Mesendoderm (in vitro differentiated cells): Measurements from ENCODE around the gene HELZ2.

ENCODE experiments used
- DNase-seq: peaks from one replicate; pipeline ENCODE4 v3.0.0; 2013
- H2AK5ac ChIP-seq: 2 replicates; pipeline ENCODE4 v1.6.1; 2013; ENCODE audit warnings: low read length, inconsistent platforms
- H2BK120ac ChIP-seq: 2 replicates; pipeline ENCODE4 v1.6.1; 2013; ENCODE audit warnings: low read depth, mild to moderate bottlenecking, low read length, moderate library complexity, mixed read lengths
- H2BK15ac ChIP-seq: replicated peaks from 2 replicates; pipeline ENCODE4 v1.6.1; 2013; ENCODE audit warnings: low read depth, mild to moderate bottlenecking, moderate library complexity
- H2BK5ac ChIP-seq: 2 replicates; pipeline ENCODE4 v1.6.1; 2013; ENCODE audit warnings: low read length, inconsistent platforms
- H3K18ac ChIP-seq: 2 replicates; pipeline ENCODE4 v1.6.1; 2013; ENCODE audit warnings: mild to moderate bottlenecking, low read length, mixed read lengths
- H3K23ac ChIP-seq: one replicate; pipeline ENCODE4 v1.6.1; 2013; ENCODE audit warnings: low read length
- H3K27ac ChIP-seq: 2 replicates; pipeline ENCODE4 v1.5.1; 2013; ENCODE audit warnings: low read depth, mild to moderate bottlenecking, inconsistent platforms, low read length, moderate library complexity
- H3K27me3 ChIP-seq: 2 replicates; pipeline ENCODE4 v1.6.1; 2013; ENCODE audit warnings: low read length, control low read depth, mild to moderate bottlenecking, inconsistent platforms; ENCODE audit not compliant: insufficient read depth, poor library complexity
- H3K36me3 ChIP-seq: 2 replicates; pipeline ENCODE4 v1.6.1; 2013; ENCODE audit warnings: low read length, inconsistent platforms; ENCODE audit not compliant: control insufficient read depth, insufficient read depth
- H3K4ac ChIP-seq: one replicate; pipeline ENCODE4 v1.6.1; 2013; ENCODE audit warnings: low read depth, mild to moderate bottlenecking, low read length, moderate library complexity
- H3K4me1 ChIP-seq: 2 replicates; pipeline ENCODE4 v1.6.1; 2013; ENCODE audit warnings: low read depth, low read length, inconsistent platforms; ENCODE audit not compliant: control insufficient read depth
- H3K4me2 ChIP-seq: 2 replicates; pipeline ENCODE4 v1.6.1; 2013; ENCODE audit warnings: low read length
- H3K4me3 ChIP-seq: 2 replicates; pipeline ENCODE4 v1.5.1; 2013; ENCODE audit warnings: mild to moderate bottlenecking, low read length
- H3K56ac ChIP-seq: one replicate; pipeline ENCODE4 v1.6.1; 2013; ENCODE audit warnings: low read length
- H3K79me1 ChIP-seq: 2 replicates; pipeline ENCODE4 v1.6.1; 2013; ENCODE audit warnings: low read length, inconsistent platforms
- H3K79me2 ChIP-seq: 2 replicates; pipeline ENCODE4 v1.6.1; 2013; ENCODE audit warnings: mild to moderate bottlenecking, low read length; ENCODE audit not compliant: control insufficient read depth, insufficient read depth
- H3K9ac ChIP-seq: 2 replicates; pipeline ENCODE4 v1.6.1; 2013; ENCODE audit warnings: low read length, inconsistent platforms
- H4K5ac ChIP-seq: one replicate; pipeline ENCODE4 v1.6.1; 2013; ENCODE audit warnings: low read length
- H4K8ac ChIP-seq: one replicate; pipeline ENCODE4 v1.6.1; 2013; ENCODE audit warnings: low read depth, mild to moderate bottlenecking, control low read depth, low read length, moderate library complexity
- WGBS: extraction: QIAGEN DNeasy Blood & Tissue Kit; methylation state at CpG from one replicate; pipeline ENCODE4 v1.1.7; 2013; ENCODE audit warnings: low lambda C conversion rate, missing lambda C conversion rate; ENCODE audit not compliant: insufficient coverage; ENCODE audit errors: extremely low coverage; 5-methylcytosine and 5-hydroxymethylcytosine counted together

HELZ2 gene

DNA sequence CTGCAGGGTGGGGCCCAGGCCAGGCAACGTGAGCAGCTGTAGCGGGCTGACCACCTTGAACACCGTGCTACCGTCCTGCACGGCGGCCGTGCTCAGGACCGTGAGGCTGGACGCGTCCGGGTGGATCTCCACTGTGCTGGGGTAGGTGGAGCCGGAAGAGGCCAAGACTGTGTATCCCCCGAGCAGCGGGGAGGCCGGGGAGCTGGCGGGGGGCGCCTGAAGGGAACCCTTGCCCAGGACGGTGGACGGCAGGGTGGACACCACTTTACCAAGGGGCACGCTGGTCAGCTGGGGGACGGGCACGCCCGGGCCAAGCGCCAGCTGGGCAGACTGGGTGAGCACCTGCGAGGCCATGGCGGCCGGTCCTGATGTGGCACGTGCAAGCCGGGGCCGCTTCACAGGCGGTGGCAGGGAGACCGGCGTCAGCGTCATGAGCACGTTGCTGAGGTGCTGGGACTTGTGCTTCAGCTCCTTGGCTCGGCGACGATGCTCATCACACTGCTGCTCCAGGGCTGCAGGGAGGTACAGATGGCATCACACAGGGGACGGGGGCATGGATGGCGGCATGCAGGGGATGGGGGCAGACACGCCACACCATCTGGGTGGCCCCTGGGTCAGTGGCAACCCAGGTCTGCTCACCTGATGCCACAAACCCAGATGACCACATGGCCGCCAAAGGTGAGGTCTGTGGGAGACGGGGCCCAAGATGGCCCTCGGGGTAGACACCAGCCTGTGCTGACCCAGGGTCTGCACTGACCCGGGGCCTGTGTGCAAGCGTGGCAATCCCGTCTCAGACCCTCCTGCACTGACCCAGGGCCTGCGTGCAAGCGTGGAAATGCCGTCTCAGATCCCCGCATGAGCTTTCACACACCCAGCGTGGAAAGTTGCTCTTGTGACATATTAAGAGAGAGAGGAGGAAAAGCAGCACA lies 16.4 kb upstream of the HELZ2 start:
- Histone ChIP-seq H3K79me2 (no peaks in the 10 kb centered on the region), H2BK15ac (no peak overlapping the region), H3K4me1 (no peaks in the 10 kb centered on the region), H3K36me3 (peaks cover 2% of the 10 kb centered on the region), H2AK5ac (no peak overlapping the region), H2BK5ac (no peak overlapping the region), H3K4me3 (no peak overlapping the region), H4K5ac (no peak overlapping the region), H3K18ac (no peak overlapping the region), H4K8ac (no peak overlapping the region), H3K79me1 (no peaks in the 10 kb centered on the region), H2BK120ac (no peak overlapping the region), H3K4me2 (no peak overlapping the region), H3K4ac (no peak overlapping the region), H3K23ac (no peak overlapping the region), H3K9ac (no peak overlapping the region), H3K56ac (no peak overlapping the region), H3K27me3 (no peaks in the 10 kb centered on the region), H3K27ac (no peak overlapping the region)
- no peak for DNase-seq
- no CpG with 5 or more reads among the region's 52 CpGs for WGBS

GRCh38 chr20:63589261-63590217 lies 15.5 kb upstream of the HELZ2 start:
- Histone ChIP-seq H3K4me3 (no peak overlapping the region), H4K5ac (no peak overlapping the region), H3K27me3 (no peaks in the 10 kb centered on the region), H3K4me2 (no peak overlapping the region), H3K4me1 (no peaks in the 10 kb centered on the region), H3K4ac (no peak overlapping the region), H3K56ac (no peak overlapping the region), H2AK5ac (no peak overlapping the region), H2BK15ac (no peak overlapping the region), H3K18ac (no peak overlapping the region), H3K27ac (no peak overlapping the region), H3K79me2 (no peaks in the 10 kb centered on the region), H3K36me3 (peaks cover 2% of the 10 kb centered on the region), H3K79me1 (no peaks in the 10 kb centered on the region), H4K8ac (no peak overlapping the region), H3K23ac (no peak overlapping the region), H2BK5ac (no peak overlapping the region), H2BK120ac (no peak overlapping the region), H3K9ac (no peak overlapping the region)
- DNase-seq: no peak
- WGBS: no CpG with 5 or more reads among the region's 38 CpGs

GRCh38 chr20:63588641-63589041 lies 14.6 kb upstream of the HELZ2 start:
- H4K5ac ChIP-seq: no peak overlapping the region
- H3K4ac ChIP-seq: no peak overlapping the region
- H3K9ac ChIP-seq: no peak overlapping the region
- H3K56ac ChIP-seq: no peak overlapping the region
- H3K79me2 ChIP-seq: no peaks in the 10 kb centered on the region
- no peak overlapping the region for H2BK15ac ChIP-seq
- no peak overlapping the region for H3K4me2 ChIP-seq
- H4K8ac ChIP-seq: no peak overlapping the region
- H3K36me3 ChIP-seq: peaks cover 2% of the 10 kb centered on the region
- H3K23ac ChIP-seq: no peak overlapping the region
- H3K18ac ChIP-seq: no peak overlapping the region
- no peak overlapping the region for H2BK5ac ChIP-seq
- H3K4me1 ChIP-seq: no peaks in the 10 kb centered on the region
- DNase-seq: no peak
- no peaks in the 10 kb centered on the region for H3K27me3 ChIP-seq
- no peak overlapping the region for H2BK120ac ChIP-seq
- no peaks in the 10 kb centered on the region for H3K79me1 ChIP-seq
- WGBS: no CpG with 5 or more reads among the region's 11 CpGs
- no peak overlapping the region for H2AK5ac ChIP-seq
- no peak overlapping the region for H3K4me3 ChIP-seq
- no peak overlapping the region for H3K27ac ChIP-seq

- DNase-seq: no peak
- no peak overlapping the region for H2BK120ac ChIP-seq
- no CpG with 5 or more reads among the region's 19 CpGs for WGBS
- no peak overlapping the region for H3K23ac ChIP-seq
- H3K18ac ChIP-seq: no peak overlapping the region
- no peaks in the 10 kb centered on the region for H3K79me1 ChIP-seq
- H3K4me1 ChIP-seq: no peaks in the 10 kb centered on the region
- H2BK5ac ChIP-seq: no peak overlapping the region
- H3K4ac ChIP-seq: no peak overlapping the region
- no peak overlapping the region for H3K27ac ChIP-seq
- no peaks in the 10 kb centered on the region for H3K79me2 ChIP-seq
- no peak overlapping the region for H3K4me2 ChIP-seq
- no peak overlapping the region for H3K9ac ChIP-seq
- H4K8ac ChIP-seq: no peak overlapping the region
- H2BK15ac ChIP-seq: no peak overlapping the region
- H2AK5ac ChIP-seq: no peak overlapping the region
- peaks cover 2% of the 10 kb centered on the region for H3K36me3 ChIP-seq
- H3K27me3 ChIP-seq: no peaks in the 10 kb centered on the region
- H3K4me3 ChIP-seq: no peak overlapping the region
- H3K56ac ChIP-seq: no peak overlapping the region
- H4K5ac ChIP-seq: no peak overlapping the region
These were observed 13.9 kb upstream of the HELZ2 start for GRCh38 chr20:63587776-63588591.

DNA sequence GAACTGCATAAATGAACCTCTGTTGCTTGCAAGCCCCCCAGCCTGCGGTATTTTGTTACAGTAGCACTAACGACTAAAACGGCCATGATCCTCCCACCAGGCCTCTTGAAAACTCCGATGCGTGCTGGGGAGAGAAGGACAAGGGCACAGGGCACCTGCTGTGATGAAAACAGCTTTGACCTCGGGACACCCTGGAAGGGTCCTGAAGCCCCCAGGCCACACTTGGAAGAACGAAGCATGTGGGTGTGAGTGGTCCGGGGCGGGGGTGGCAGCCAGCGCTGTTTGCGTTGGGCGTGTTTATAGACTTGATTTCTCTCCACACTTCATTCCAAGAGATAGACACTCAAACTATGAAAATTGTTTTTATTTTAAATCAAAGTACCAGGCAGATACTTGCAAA lies 13.2 kb upstream of the HELZ2 start:
- Histone ChIP-seq H3K27me3 (no peaks in the 10 kb centered on the region), H4K8ac (no peak overlapping the region), H3K56ac (no peak overlapping the region), H3K36me3 (peaks cover 2% of the 10 kb centered on the region), H3K4me3 (no peak overlapping the region), H3K4ac (no peak overlapping the region), H3K4me1 (no peaks in the 10 kb centered on the region), H2AK5ac (no peak overlapping the region), H3K23ac (no peak overlapping the region), H3K9ac (no peak overlapping the region), H3K79me1 (no peaks in the 10 kb centered on the region), H2BK15ac (no peak overlapping the region), H3K4me2 (no peak overlapping the region), H2BK5ac (no peak overlapping the region), H3K79me2 (no peaks in the 10 kb centered on the region), H3K27ac (no peak overlapping the region), H3K18ac (no peak overlapping the region), H2BK120ac (no peak overlapping the region), H4K5ac (no peak overlapping the region)
- no peak for DNase-seq
- WGBS: no CpG with 5 or more reads among the region's 12 CpGs
